NCI-H748 treated with DMSO at 0.1 percent for 48 hours (cell line): ENCODE data around the gene SAMD7.

Source experiments
- DNase-seq: peaks from one replicate; lab custom pipeline; 2025; lab: John Stamatoyannopoulos, UW

SAMD7 gene

GRCh38 chr3:169907944-169908343 lies 3.4 kb upstream of the SAMD7 start:
- no peak for DNase-seq

GRCh38 chr3:169913323-169913722 lies 2.0 kb downstream of the SAMD7 start:
- no peak for DNase-seq

- no peak for DNase-seq
Measured at GRCh38 chr3:169914321-169914720, 2.9 kb downstream of the SAMD7 start.

GRCh38 chr3:169923189-169923588 lies 11.8 kb downstream of the SAMD7 start:
- no peak for DNase-seq

GRCh38 chr3:169923831-169924230 lies 12.5 kb downstream of the SAMD7 start:
- no peak for DNase-seq

GRCh38 chr3:169929830-169930519 lies 18.6 kb downstream of the SAMD7 start:
- no peak for DNase-seq

- no peak for DNase-seq
Measured at GRCh38 chr3:169930843-169931242, 19.5 kb downstream of the SAMD7 start.

- no peak for DNase-seq
Measured at GRCh38 chr3:169931747-169932520, 20.6 kb downstream of the SAMD7 start.

GRCh38 chr3:169939320-169939719 lies 27.9 kb downstream of the SAMD7 start:
- no peak for DNase-seq

GRCh38 chr3:169939751-169940150 lies 28.4 kb downstream of the SAMD7 start:
- no peak for DNase-seq

GRCh38 chr3:169940470-169941181 lies 29.3 kb downstream of the SAMD7 start:
- no peak for DNase-seq

GRCh38 chr3:169945313-169945712 lies 33.9 kb downstream of the SAMD7 start:
- DNase-seq = no peak

- DNase-seq = no peak
Measured at GRCh38 chr3:169946336-169946735, 35.0 kb downstream of the SAMD7 start.

- peak; percentile 10 for DNase-seq
Measured at GRCh38 chr3:169948559-169949448, 37.4 kb downstream of the SAMD7 start.

- DNase-seq = no peak
Measured at GRCh38 chr3:169952045-169952444, 40.7 kb downstream of the SAMD7 start.

- no peak for DNase-seq
Measured at GRCh38 chr3:169953462-169954141, 42.2 kb downstream of the SAMD7 start.

- no peak for DNase-seq
Measured at GRCh38 chr3:169954142-169954756, 42.9 kb downstream of the SAMD7 start.

- DNase-seq = no peak
Measured at GRCh38 chr3:169955406-169955805, 44.0 kb downstream of the SAMD7 start.

- no peak for DNase-seq
Measured at GRCh38 chr3:169964176-169964575, 52.8 kb downstream of the SAMD7 start.

- DNase-seq = peak; percentile 45
Measured at GRCh38 chr3:169965562-169966427, 54.4 kb downstream of the SAMD7 start.
